Measurements from ENCODE around the gene ANKRD28.

The ANKRD28 gene

DNA sequence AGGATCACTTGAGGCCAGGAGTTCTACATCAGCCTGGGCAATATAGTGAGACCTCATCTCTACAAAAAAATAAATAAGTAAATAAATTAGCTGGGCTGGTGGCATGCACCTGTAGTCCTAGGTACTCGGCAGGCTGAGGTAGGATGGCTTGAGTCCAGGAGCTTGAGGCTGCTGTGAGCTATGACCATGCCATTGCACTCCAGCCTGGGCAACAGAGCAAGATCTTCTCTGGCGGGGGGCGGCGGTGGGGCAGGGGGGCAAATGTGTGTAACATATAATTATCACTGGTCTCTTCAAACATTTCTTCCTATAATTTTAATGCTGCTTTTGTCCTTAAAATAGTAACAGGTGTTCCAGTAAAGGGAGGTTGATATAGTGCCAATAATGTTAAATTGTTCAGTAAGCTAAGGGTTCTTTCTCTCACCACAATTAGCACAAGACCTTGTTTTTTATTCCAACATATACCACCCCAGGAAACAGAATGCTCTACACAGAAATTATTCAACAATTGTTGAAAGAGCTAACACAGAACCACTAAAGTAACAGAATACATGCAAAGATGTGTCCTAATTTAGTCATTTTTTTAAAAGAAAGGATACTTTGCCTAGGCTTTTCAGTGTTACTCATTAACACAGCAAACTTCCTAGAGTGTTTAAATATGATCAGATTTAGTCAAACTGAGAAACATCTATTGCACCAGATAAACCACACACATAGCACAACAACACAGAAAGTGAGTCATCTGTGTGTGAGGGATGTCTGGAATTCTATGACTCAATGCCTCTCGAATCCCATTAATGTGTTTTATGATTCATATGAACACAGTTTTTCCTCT, 29.1 kb downstream of the ANKRD28 start:
- Histone ChIP-seq H3K36me3 (ENCODE audit: control insufficient read depth in 1 of 2, insufficient read depth in 2 of 2, low read depth in 1 of 2, low read length in 2 of 2) (peaks cover 5 to 73% of the 10 kb centered on the region in 2 experiments), H3K79me1 (replicated peaks; ENCODE audit: low read length, poor library complexity, severe bottlenecking) (peaks cover 2% of the 10 kb centered on the region), H2BK15ac (ENCODE audit: low read depth, poor library complexity, severe bottlenecking) (peak overlapping the region; percentile 67), H2AFZ (ENCODE audit: low read depth, low read length) (no peak overlapping the region), H3K27ac (ENCODE audit: low read length, poor library complexity, severe bottlenecking) (peak overlapping the region; percentile 96), H3K18ac (ENCODE audit: low read depth in 1 of 2, low read length in 2 of 2) (no peak overlapping the region), H3K23ac (ENCODE audit: low read length in 2 of 2) (no peak overlapping the region), H2BK120ac (ENCODE audit: low read depth, low read length) (peak overlapping the region; percentile 27), H3K9me3 (ENCODE audit: control insufficient read depth, low read length) (no peaks in the 10 kb centered on the region), H3K4me1 (ENCODE audit: control insufficient read depth, insufficient read depth, low read depth, low read length) (peaks cover 4% of the 10 kb centered on the region), H2BK5ac (ENCODE audit: low read depth, low read length, poor library complexity, severe bottlenecking) (peak overlapping the region; percentile 87), H4K91ac (ENCODE audit: low read length) (peak overlapping the region; percentile 80), H2BK12ac (ENCODE audit: low read length in 2 of 2) (no peak overlapping the region), H4K8ac (ENCODE audit: low read length) (no peak overlapping the region), H3K4me2 (ENCODE audit: low read length, poor library complexity, severe bottlenecking) (no peak overlapping the region), H3K4ac (ENCODE audit: low read depth in 1 of 2, low read length in 2 of 2) (no peak overlapping the region), H3K4me3 (ENCODE audit: insufficient read depth in 1 of 2, low read depth in 1 of 2, low read length in 2 of 2) (no peak overlapping the region), H3K27me3 (ENCODE audit: control insufficient read depth in 1 of 2, insufficient read depth in 1 of 2, low read length in 2 of 2) (no peaks in the 10 kb centered on the region), H3K9ac (ENCODE audit: low read length) (peak overlapping the region; percentile 87), H3K14ac (ENCODE audit: low read length in 2 of 2) (no peak overlapping the region), H2AK5ac (ENCODE audit: low read length, severe bottlenecking) (peak overlapping the region; percentile 97)
- 100% methylated on average over 1 of the region's 5 CpGs for WGBS
- DNase-seq = peak; percentile 97

DNA sequence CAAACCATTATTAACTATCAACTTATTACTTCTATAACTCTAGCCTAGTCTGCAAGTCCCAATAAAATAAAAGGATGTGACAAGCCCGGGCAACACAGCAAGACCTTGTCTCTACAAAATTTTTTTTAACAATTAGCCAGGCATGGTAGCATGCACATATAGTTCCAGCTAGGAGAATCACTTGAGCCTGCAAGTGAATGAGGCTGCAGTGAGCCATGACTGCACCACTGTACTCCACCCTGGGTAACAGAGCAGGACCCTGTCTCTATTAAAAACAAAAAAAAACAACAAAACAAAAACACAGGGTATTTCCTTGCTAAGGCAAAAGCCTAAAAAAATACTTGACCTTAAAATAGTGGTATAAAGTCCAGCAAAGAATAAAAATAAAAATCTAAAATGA, 31.4 kb downstream of the ANKRD28 start:
- Histone ChIP-seq H3K9ac (ENCODE audit: low read length) (peak overlapping the region; percentile 26), H2BK5ac (ENCODE audit: low read depth, low read length, poor library complexity, severe bottlenecking) (no peak overlapping the region), H3K18ac (ENCODE audit: low read depth in 1 of 2, low read length in 2 of 2) (no peak overlapping the region), H3K4ac (ENCODE audit: low read depth in 1 of 2, low read length in 2 of 2) (no peak overlapping the region), H2BK15ac (ENCODE audit: low read depth, poor library complexity, severe bottlenecking) (no peak overlapping the region), H3K27me3 (ENCODE audit: control insufficient read depth in 1 of 2, insufficient read depth in 1 of 2, low read length in 2 of 2) (no peaks in the 10 kb centered on the region), H2AK5ac (ENCODE audit: low read length, severe bottlenecking) (no peak overlapping the region), H3K4me2 (ENCODE audit: low read length, poor library complexity, severe bottlenecking) (no peak overlapping the region), H4K8ac (ENCODE audit: low read length) (no peak overlapping the region), H4K91ac (ENCODE audit: low read length) (no peak overlapping the region), H3K4me1 (ENCODE audit: control insufficient read depth, insufficient read depth, low read depth, low read length) (peaks cover 4% of the 10 kb centered on the region), H3K27ac (ENCODE audit: low read length, poor library complexity, severe bottlenecking) (no peak overlapping the region), H2BK120ac (ENCODE audit: low read depth, low read length) (no peak overlapping the region), H3K14ac (ENCODE audit: low read length in 2 of 2) (no peak overlapping the region), H3K79me1 (replicated peaks; ENCODE audit: low read length, poor library complexity, severe bottlenecking) (peaks cover 5% of the 10 kb centered on the region), H3K4me3 (ENCODE audit: insufficient read depth in 1 of 2, low read depth in 1 of 2, low read length in 2 of 2) (no peak overlapping the region), H2AFZ (ENCODE audit: low read depth, low read length) (no peak overlapping the region), H3K36me3 (ENCODE audit: control insufficient read depth in 1 of 2, insufficient read depth in 2 of 2, low read depth in 1 of 2, low read length in 2 of 2) (peaks cover 5 to 75% of the 10 kb centered on the region in 2 experiments), H3K23ac (ENCODE audit: low read length in 2 of 2) (no peak overlapping the region), H2BK12ac (ENCODE audit: low read length in 2 of 2) (no peak overlapping the region), H3K9me3 (ENCODE audit: control insufficient read depth, low read length) (no peaks in the 10 kb centered on the region)
- DNase-seq = no peak
- 100% methylated on average over 1 of the region's 1 CpG for WGBS

DNA sequence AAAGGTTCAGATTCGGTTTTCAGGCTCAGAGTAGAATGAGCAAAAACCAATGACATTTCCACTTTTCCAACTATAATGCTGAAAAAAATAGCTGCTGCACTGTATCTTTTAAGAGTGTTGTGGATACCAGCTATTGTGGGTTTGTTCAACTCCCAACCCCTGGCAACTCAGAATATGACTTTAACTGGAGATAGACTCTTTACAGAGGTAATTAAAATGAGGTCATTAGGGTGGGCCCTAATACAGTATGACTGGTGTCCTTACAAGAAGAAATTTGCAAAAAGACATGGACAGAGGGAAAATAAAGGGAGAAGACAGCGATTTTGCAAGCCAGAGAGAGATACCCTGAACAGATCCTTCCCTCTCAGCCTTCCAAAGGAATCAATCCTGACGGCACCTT, 39.5 kb downstream of the ANKRD28 start:
- H2AK5ac ChIP-seq (ENCODE audit: low read length, severe bottlenecking) = peak overlapping the region; percentile 62

DNA sequence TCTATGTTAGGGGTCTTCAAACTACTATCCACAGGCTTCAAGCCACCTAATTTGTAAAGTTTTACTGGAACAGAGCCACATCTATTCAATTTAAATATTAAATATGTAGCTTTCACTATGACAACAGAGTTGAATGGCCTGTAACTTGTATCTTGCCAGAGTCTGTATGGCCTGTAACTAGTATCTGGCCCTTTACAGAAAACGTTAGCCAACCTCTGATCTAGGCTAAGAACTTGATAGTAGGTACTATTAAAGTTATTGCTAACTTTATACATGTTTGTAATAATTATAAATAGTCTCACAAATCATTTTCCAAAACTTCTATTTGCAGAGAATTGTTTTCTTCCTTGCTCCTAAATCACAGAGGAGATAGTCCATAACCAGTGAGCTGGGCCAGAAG, 40.0 kb downstream of the ANKRD28 start:
- no peak overlapping the region for H3K4me3 ChIP-seq (ENCODE audit: insufficient read depth in 1 of 2, low read depth in 1 of 2, low read length in 2 of 2)
- no peak overlapping the region for H3K18ac ChIP-seq (ENCODE audit: low read depth in 1 of 2, low read length in 2 of 2)
- H3K36me3 ChIP-seq (ENCODE audit: control insufficient read depth in 1 of 2, insufficient read depth in 2 of 2, low read depth in 1 of 2, low read length in 2 of 2) = peaks cover 0 to 85% of the 10 kb centered on the region in 2 experiments
- H2AFZ ChIP-seq (ENCODE audit: low read depth, low read length) = no peak overlapping the region
- H3K23ac ChIP-seq (ENCODE audit: low read length in 2 of 2) = no peak overlapping the region
- peaks cover 16% of the 10 kb centered on the region for H3K79me1 ChIP-seq (replicated peaks; ENCODE audit: low read length, poor library complexity, severe bottlenecking)
- H3K27me3 ChIP-seq (ENCODE audit: control insufficient read depth in 1 of 2, insufficient read depth in 1 of 2, low read length in 2 of 2) = no peaks in the 10 kb centered on the region
- no peaks in the 10 kb centered on the region for H3K4me1 ChIP-seq (ENCODE audit: control insufficient read depth, insufficient read depth, low read depth, low read length)
- no CpG with 5 or more reads among the region's 1 CpG for WGBS
- no peak overlapping the region for H3K27ac ChIP-seq (ENCODE audit: low read length, poor library complexity, severe bottlenecking)
- peak overlapping the region; percentile 73 for H3K9ac ChIP-seq (ENCODE audit: low read length)
- H4K91ac ChIP-seq (ENCODE audit: low read length) = no peak overlapping the region
- no peak overlapping the region for H3K4me2 ChIP-seq (ENCODE audit: low read length, poor library complexity, severe bottlenecking)
- H2BK120ac ChIP-seq (ENCODE audit: low read depth, low read length) = no peak overlapping the region
- no peak overlapping the region for H3K14ac ChIP-seq (ENCODE audit: low read length in 2 of 2)
- H2BK5ac ChIP-seq (ENCODE audit: low read depth, low read length, poor library complexity, severe bottlenecking) = no peak overlapping the region
- H3K9me3 ChIP-seq (ENCODE audit: control insufficient read depth, low read length) = no peaks in the 10 kb centered on the region
- no peak overlapping the region for H2BK15ac ChIP-seq (ENCODE audit: low read depth, poor library complexity, severe bottlenecking)
- H2BK12ac ChIP-seq (ENCODE audit: low read length in 2 of 2) = no peak overlapping the region
- DNase-seq = no peak
- no peak overlapping the region for H4K8ac ChIP-seq (ENCODE audit: low read length)
- H2AK5ac ChIP-seq (ENCODE audit: low read length, severe bottlenecking) = peak overlapping the region; percentile 62
- no peak overlapping the region for H3K4ac ChIP-seq (ENCODE audit: low read depth in 1 of 2, low read length in 2 of 2)

More for the DNA sequence above, 39.5 kb downstream of the ANKRD28 start:
- Histone ChIP-seq H2BK120ac (ENCODE audit: low read depth, low read length) (no peak overlapping the region), H3K4me3 (ENCODE audit: insufficient read depth in 1 of 2, low read depth in 1 of 2, low read length in 2 of 2) (no peak overlapping the region), H3K4me2 (ENCODE audit: low read length, poor library complexity, severe bottlenecking) (no peak overlapping the region), H2BK5ac (ENCODE audit: low read depth, low read length, poor library complexity, severe bottlenecking) (no peak overlapping the region), H4K91ac (ENCODE audit: low read length) (no peak overlapping the region), H3K27me3 (ENCODE audit: control insufficient read depth in 1 of 2, insufficient read depth in 1 of 2, low read length in 2 of 2) (no peaks in the 10 kb centered on the region), H2BK12ac (ENCODE audit: low read length in 2 of 2) (no peak overlapping the region), H3K4me1 (ENCODE audit: control insufficient read depth, insufficient read depth, low read depth, low read length) (no peaks in the 10 kb centered on the region), H3K18ac (ENCODE audit: low read depth in 1 of 2, low read length in 2 of 2) (no peak overlapping the region), H3K36me3 (ENCODE audit: control insufficient read depth in 1 of 2, insufficient read depth in 2 of 2, low read depth in 1 of 2, low read length in 2 of 2) (peaks cover 0 to 85% of the 10 kb centered on the region in 2 experiments), H4K8ac (ENCODE audit: low read length) (no peak overlapping the region), H3K9ac (ENCODE audit: low read length) (peak overlapping the region; percentile 73), H3K14ac (ENCODE audit: low read length in 2 of 2) (no peak overlapping the region), H3K4ac (ENCODE audit: low read depth in 1 of 2, low read length in 2 of 2) (no peak overlapping the region), H3K23ac (ENCODE audit: low read length in 2 of 2) (no peak overlapping the region), H2BK15ac (ENCODE audit: low read depth, poor library complexity, severe bottlenecking) (no peak overlapping the region), H3K27ac (ENCODE audit: low read length, poor library complexity, severe bottlenecking) (no peak overlapping the region), H3K79me1 (replicated peaks; ENCODE audit: low read length, poor library complexity, severe bottlenecking) (peaks cover 16% of the 10 kb centered on the region), H3K9me3 (ENCODE audit: control insufficient read depth, low read length) (no peaks in the 10 kb centered on the region), H2AFZ (ENCODE audit: low read depth, low read length) (no peak overlapping the region)
- WGBS = 98% methylated on average over 2 of the region's 3 CpGs
- DNase-seq = no peak

Data from mesenchymal stem cell (in vitro differentiated cells and primary cell).